Naive thymus-derived CD4-positive, alpha-beta T cell (primary cell): Measurements from ENCODE around the gene LAMP1. TPM values are rescaled to one million over a fixed set of nuclear protein-coding genes. Genes with fewer than 3 reads are reported as not detected.
A peak's percentile ranks its signal among the peaks of the same experiment; 100 is the strongest.
"Not testable (repeated sequence)": the region's sequence is repeated elsewhere in the genome, so short reads cannot be mapped to it uniquely, and the experiment has no call there.

Source experiments
- ATAC-seq: fragments of 150-1000 bp; cut with Tn5 transposase; 2 replicates; pipeline ENCODE4 v1.10.0; 2021; ENCODE audit warnings: mild to moderate bottlenecking, moderate library complexity
- CTCF ChIA-PET: fragments of 350-600 bp; sonication (Branson Sonifier 250); formaldehyde crosslinking; loops from one replicate; lab custom pipeline; 2021; ENCODE audit warnings: antibody characterized with exemption; lab: Charles Lee
- POLR2A ChIA-PET: fragments of 350-600 bp; sonication (Branson Sonifier 250); formaldehyde crosslinking; loops from one replicate; lab custom pipeline; 2021; ENCODE audit warnings: antibody characterized with exemption, inconsistent platforms; lab: Charles Lee
- DNase-seq, 9 donors: peaks; one replicate each; pipeline versions ENCODE4 v3.0.0 to v3.0.0-alpha.2; 2020 to 2022; ENCODE audit warnings: mixed read lengths in 1 of 9
- H3K27ac ChIP-seq: one replicate; pipeline ENCODE4 v1.7.0; 2013; ENCODE audit warnings: mild to moderate bottlenecking, low read depth, low read length, moderate library complexity
- H3K27me3 ChIP-seq, 2 donors: one replicate each; pipeline ENCODE4 v1.7.0; 2013; ENCODE audit warnings: low read length in 2 of 2, mild to moderate bottlenecking in 2 of 2, moderate library complexity in 2 of 2; ENCODE audit not compliant: control insufficient read depth in 2 of 2, insufficient read depth in 2 of 2
- H3K36me3 ChIP-seq, 3 experiments: 1 replicate in 2 of 3; 2 replicates in 1 of 3; pipeline ENCODE4 v1.7.0; 2013; ENCODE audit warnings: low read length in 3 of 3, mild to moderate bottlenecking in 3 of 3, moderate library complexity in 1 of 3; ENCODE audit not compliant: insufficient read depth in 3 of 3, control insufficient read depth in 2 of 3
- H3K4me1 ChIP-seq, 2 donors: one replicate each; pipeline ENCODE4 v1.7.0; 2013; ENCODE audit warnings: low read length in 2 of 2, mild to moderate bottlenecking in 2 of 2, moderate library complexity in 1 of 2; ENCODE audit not compliant: control insufficient read depth in 2 of 2, insufficient read depth in 2 of 2
- H3K4me3 ChIP-seq: 2 replicates; pipeline ENCODE4 v1.7.0; 2013; ENCODE audit warnings: mild to moderate bottlenecking, low read length
- H3K9me3 ChIP-seq, 3 experiments: 1 replicate in 2 of 3; 2 replicates in 1 of 3; pipeline ENCODE4 v1.7.0; 2013; ENCODE audit warnings: low read length in 3 of 3; ENCODE audit not compliant: control insufficient read depth in 2 of 3
- H3K27ac Mint-ChIP-seq, 9 donors: one replicate each; pipeline ENCODE4 v1.8.0; 2020 to 2022; ENCODE audit warnings: mixed read lengths in 9 of 9, mild to moderate bottlenecking in 8 of 9, moderate library complexity in 5 of 9, inconsistent platforms in 2 of 9
- H3K27me3 Mint-ChIP-seq, 5 donors: one replicate each; pipeline ENCODE4 v1.8.0; 2021 to 2022; ENCODE audit warnings: mixed read lengths in 5 of 5, mild to moderate bottlenecking in 1 of 5
- H3K36me3 Mint-ChIP-seq, 5 donors: one replicate each; pipeline ENCODE4 v1.8.0; 2020 to 2022; ENCODE audit warnings: mixed read lengths in 5 of 5, mild to moderate bottlenecking in 3 of 5, inconsistent platforms in 1 of 5
- H3K4me1 Mint-ChIP-seq, 7 donors: one replicate each; pipeline ENCODE4 v1.8.0; 2020 to 2022; ENCODE audit warnings: mixed read lengths in 7 of 7, mild to moderate bottlenecking in 3 of 7, inconsistent platforms in 1 of 7
- H3K4me3 Mint-ChIP-seq, 10 donors: one replicate each; pipeline ENCODE4 v1.8.0; 2020 to 2022; ENCODE audit warnings: mild to moderate bottlenecking in 10 of 10, mixed read lengths in 10 of 10, moderate library complexity in 6 of 10, inconsistent platforms in 2 of 10
- H3K9me3 Mint-ChIP-seq, 11 donors: one replicate each; pipeline ENCODE4 v1.8.0; 2020 to 2022; ENCODE audit warnings: mixed read lengths in 11 of 11, mild to moderate bottlenecking in 4 of 11, inconsistent platforms in 1 of 11, moderate library complexity in 1 of 11
- intact Hi-C, 2 donors: fragments of 100-400 bp; cut with micrococcal nuclease; formaldehyde crosslinking; loops; one replicate each; pipeline ENCODE4 v1.15.1; 2023
- polyA plus RNA-seq, 2 donors: library from polyadenylated mRNA; unstranded; fragments of 300-500 nt; fragmentation: Illumina TruSeq; gene quantifications; one replicate each; pipeline ENCODE4 v1.2.3, GENCODE V29; 2021
- total RNA-seq, 6 experiments: library from RNA in 5 of 6; stranded (reverse) in 5 of 6; gene quantifications; 1 replicate in 5 of 6; 2 replicates in 1 of 6; pipeline ENCODE4 v1.2.3 and lab custom pipeline; 2021 to 2026

Gene LAMP1, protein sequence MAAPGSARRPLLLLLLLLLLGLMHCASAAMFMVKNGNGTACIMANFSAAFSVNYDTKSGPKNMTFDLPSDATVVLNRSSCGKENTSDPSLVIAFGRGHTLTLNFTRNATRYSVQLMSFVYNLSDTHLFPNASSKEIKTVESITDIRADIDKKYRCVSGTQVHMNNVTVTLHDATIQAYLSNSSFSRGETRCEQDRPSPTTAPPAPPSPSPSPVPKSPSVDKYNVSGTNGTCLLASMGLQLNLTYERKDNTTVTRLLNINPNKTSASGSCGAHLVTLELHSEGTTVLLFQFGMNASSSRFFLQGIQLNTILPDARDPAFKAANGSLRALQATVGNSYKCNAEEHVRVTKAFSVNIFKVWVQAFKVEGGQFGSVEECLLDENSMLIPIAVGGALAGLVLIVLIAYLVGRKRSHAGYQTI
- total RNA-seq (100 to 1,000 TPM in 2 of 5 experiments, 10 to 100 TPM in 3; 77.3 to 113 (median 98.8) TPM), polyA plus RNA-seq (10 to 100 TPM; 21.6 to 24.9 TPM), total RNA-seq (lab: John Stamatoyannopoulos, UW) (138 reads per million, percentile 89 among the genes with 10 or more reads in this experiment)

DNA sequence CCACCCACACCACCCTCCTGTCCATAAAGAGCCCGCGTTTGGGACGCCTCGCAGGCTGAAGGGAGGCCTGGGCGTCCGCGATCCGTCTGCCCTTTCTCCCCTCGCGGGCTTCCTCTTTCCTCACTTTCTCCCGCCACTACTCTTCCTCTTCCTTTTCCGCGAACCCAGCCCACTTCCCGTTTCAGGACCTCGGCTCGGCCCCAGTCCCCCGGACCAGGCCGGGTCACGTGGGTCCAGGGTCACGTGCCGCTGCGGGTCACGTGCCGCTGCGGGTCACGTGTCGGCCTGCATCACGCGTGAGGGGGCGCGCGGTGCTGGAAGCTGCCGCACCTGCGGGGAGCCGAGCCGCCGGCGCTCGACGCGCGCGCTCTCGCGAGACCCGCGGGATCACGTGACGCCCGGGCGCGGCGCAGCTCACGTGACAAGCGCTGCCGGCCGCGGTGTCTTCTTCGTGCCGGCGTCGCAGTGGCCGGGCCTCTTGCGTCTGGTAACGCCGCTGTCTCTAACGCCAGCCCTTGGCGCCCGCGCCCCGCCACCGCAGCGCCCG is at the start of gene LAMP1:
TSS of gene LAMP1 (plus strand) at position 417 of the 547 bp plus-strand sequence. CDS start 196 bp downstream, outside the sequence.
- intact Hi-C loops, result loop anchor here (1.0 to 10.0 kb wide), 9 partner anchors 22 to 602 kb away; partner anchors contain the start of genes DCUN1D2 (in 2 of the 2), ATP11A (in 1 of the 2), MCF2L (in 1 of the 2) and PCID2 (in 1 of the 2)

DNA sequence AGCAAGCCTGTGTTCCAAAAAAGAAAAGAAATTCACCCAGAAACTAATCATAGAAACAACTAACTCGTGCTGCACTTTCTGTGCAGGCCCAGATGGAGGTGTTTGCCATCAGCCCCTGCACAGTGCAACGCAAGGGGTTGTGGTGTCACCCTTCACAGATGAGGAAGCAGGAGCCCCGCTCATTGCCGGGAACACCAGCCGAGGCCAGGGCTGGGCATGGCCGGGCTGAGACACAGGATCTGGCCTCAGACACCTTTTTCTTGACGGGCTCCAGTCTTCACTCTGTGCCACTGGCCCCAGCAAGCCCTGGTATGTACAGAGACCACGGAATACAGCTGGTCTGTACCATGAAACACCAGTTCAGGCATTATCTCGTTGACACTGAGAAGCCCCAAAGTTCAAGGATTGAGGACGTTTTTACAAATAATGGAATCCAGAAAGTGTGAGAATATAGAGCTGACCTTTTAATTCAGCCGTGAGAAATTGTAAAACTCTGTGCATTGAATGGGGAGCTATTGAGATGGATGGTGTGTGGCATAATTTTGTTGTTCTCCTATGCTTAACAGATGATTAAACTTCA is 44.4 kb upstream of the LAMP1 start:
- H3K4me1 Mint-ChIP-seq, result peaks cover 0 to 2% (median 0%) of the 10 kb centered on the region in 7 donors
- Histone ChIP-seq H3K4me3 (no peak overlapping the region), H3K4me1 (no peaks in the 10 kb centered on the region), H3K9me3 (no peaks in the 10 kb centered on the region), H3K27ac (no peak overlapping the region), H3K27me3 (no peaks in the 10 kb centered on the region), H3K36me3 (peaks cover 8 to 87% (median 14%) of the 10 kb centered on the region in 3 experiments)
- H3K9me3 Mint-ChIP-seq, result no peaks in the 10 kb centered on the region
- ATAC-seq (no peak), DNase-seq (no peak)
- intact Hi-C loops, result no loop called here
- no peaks in the 10 kb centered on the region for H3K27me3 Mint-ChIP-seq
- ChIA-PET CTCF (interaction anchor here (0.5 kb wide), 1 partner anchor 224 kb away, joined by 4 read pairs; no protein-coding TSS in a partner anchor), POLR2A (interaction anchor here (0.7 kb wide), 1 partner anchor 64 kb away, joined by 3 read pairs; no protein-coding TSS in a partner anchor)
- no peak overlapping the region for H3K4me3 Mint-ChIP-seq
- peak overlapping the region in 1 of 9 donors; percentile 64 for H3K27ac Mint-ChIP-seq
- peaks cover 21 to 70% (median 41%) of the 10 kb centered on the region in 5 donors for H3K36me3 Mint-ChIP-seq

More for the DNA sequence above, at the start of gene LAMP1:
- Mint-ChIP-seq H3K36me3 (peaks cover 0 to 5% (median 4%) of the 10 kb centered on the region in 5 donors), H3K4me3 (peak within 1 kb of the TSS; percentile 88 to 99 (median 98)), H3K27me3 (peaks cover 8 to 38% (median 13%) of the 10 kb centered on the region in 5 donors), H3K9me3 (peaks cover 0 to 19% (median 3%) of the 10 kb centered on the region in 11 donors), H3K27ac (peak within 1 kb of the TSS; percentile 98 to 100 (median 100)), H3K4me1 (peaks cover 28 to 45% (median 39%) of the 10 kb centered on the region in 7 donors)
- Histone ChIP-seq H3K27me3 (no peaks in the 10 kb centered on the region), H3K4me1 (peaks cover 14 to 19% of the 10 kb centered on the region in 2 donors), H3K27ac (peak within 1 kb of the TSS; percentile 90), H3K4me3 (peak within 1 kb of the TSS; percentile 96), H3K36me3 (no peaks in the 10 kb centered on the region), H3K9me3 (no peaks in the 10 kb centered on the region)
- ChIA-PET CTCF (interaction anchor here (0.6 kb wide), 1 partner anchor 88 kb away, joined by 3 read pairs; no protein-coding TSS in a partner anchor), POLR2A (interaction anchor here (1.0 to 2.9 kb wide), 5 partner anchors 16 to 98 kb away, joined by 3 to 16 read pairs (median 4); partner anchors contain the start of genes CUL4A and PCID2)
- DNase-seq (peak; percentile 97 to 100 (median 99)), ATAC-seq (peak; percentile 92)

DNA sequence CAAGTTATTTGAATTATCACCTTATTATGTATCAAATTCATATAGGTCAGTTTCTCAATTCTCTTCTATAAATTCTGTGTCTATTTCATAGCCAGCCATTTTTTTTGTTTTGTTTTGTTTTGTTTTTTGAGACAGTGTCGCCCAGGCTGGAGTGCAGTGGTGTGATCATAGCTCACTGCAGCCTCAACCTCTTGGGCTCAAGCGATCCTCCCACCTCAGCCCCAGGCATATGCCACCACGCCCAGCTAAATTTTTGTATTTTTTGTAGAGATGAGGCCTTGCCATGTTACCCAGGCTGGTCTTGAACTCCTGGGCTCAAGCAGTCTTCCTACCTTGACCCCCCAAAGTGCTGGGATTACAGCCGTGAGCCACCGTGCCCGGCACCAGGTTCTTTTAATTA is 39.1 kb upstream of the LAMP1 start:
- H3K27me3 ChIP-seq, POLR2A ChIA-PET, H3K9me3 ChIP-seq, H3K4me3 ChIP-seq, H3K27me3 Mint-ChIP-seq, DNase-seq, H3K27ac Mint-ChIP-seq, H3K4me1 ChIP-seq, H3K4me3 Mint-ChIP-seq, H3K27ac ChIP-seq, intact Hi-C loops, ATAC-seq, CTCF ChIA-PET, H3K9me3 Mint-ChIP-seq, H3K4me1 Mint-ChIP-seq: not testable (repeated sequence)
- peaks cover 3 to 75% (median 13%) of the 10 kb centered on the region in 3 experiments for H3K36me3 ChIP-seq
- peaks cover 5 to 55% (median 39%) of the 10 kb centered on the region in 5 donors for H3K36me3 Mint-ChIP-seq

DNA sequence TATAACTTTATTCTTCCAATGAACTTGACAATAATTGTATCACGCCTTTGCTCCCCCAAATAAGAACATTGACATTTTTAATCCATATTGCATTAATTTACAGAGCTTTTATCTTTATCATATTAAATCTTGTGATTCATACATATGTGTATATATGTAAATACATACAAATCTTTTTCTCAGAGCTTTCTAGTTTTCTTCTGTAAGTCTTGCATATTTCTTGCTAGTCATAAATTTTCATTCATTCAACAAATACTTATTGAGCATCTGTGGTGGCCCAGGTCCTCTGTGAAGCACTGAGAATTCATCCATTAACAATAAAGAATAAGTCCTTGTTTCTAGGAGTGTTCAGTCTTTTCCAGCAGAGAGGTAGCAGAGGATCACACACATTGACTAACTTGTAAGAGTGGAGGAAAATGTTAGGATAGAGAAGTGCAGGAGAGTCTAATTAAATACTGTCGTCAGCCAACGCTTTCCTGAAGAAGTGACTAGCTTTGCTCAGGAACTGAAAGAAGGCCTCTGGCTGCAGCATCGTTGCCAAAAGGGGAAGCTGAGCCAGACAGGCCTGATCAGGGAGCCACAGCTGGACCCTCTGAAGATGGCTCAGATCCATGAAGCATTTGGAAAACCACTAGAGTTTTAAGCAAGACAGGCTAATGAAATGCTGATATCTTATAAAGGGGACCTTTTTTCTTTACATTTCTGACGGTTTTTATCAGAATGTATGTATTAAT is 38.6 kb upstream of the LAMP1 start:
- H3K9me3 ChIP-seq, result no peaks in the 10 kb centered on the region
- DNase-seq (no peak), ATAC-seq (no peak)
- ChIA-PET POLR2A (interaction anchor here (0.6 kb wide), 1 partner anchor 33 kb away, joined by 3 read pairs; no protein-coding TSS in a partner anchor), CTCF (no interaction called here)
- Mint-ChIP-seq H3K27me3 (no peaks in the 10 kb centered on the region), H3K4me1 (no peaks in the 10 kb centered on the region), H3K9me3 (no peaks in the 10 kb centered on the region), H3K27ac (no peak overlapping the region), H3K4me3 (no peak overlapping the region), H3K36me3 (peaks cover 7 to 57% (median 39%) of the 10 kb centered on the region in 5 donors)
- H3K4me3 ChIP-seq, result no peak overlapping the region
- H3K27ac ChIP-seq, result no peak overlapping the region
- no peaks in the 10 kb centered on the region for H3K4me1 ChIP-seq
- peaks cover 6 to 76% (median 11%) of the 10 kb centered on the region in 3 experiments for H3K36me3 ChIP-seq
- intact Hi-C loops, result no loop called here
- H3K27me3 ChIP-seq, result no peaks in the 10 kb centered on the region

DNA sequence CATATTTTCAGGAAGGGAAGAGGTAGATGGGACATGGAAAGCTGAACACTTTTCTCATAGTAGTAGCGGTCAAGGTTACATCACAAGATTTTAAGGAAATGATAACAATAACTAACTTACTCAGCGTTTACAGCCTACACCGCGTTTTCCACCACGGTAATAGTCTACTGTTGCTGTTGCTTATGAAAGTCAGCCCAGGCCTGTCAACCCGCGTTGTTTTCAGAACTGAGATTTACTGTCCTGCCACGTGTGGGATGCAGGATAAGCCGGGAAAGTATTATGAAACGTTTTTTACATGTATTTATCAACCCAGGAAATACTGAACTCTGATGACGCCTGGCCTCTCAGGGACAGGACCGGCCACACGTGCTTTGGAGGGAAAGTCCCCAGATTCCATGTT is 36.0 kb upstream of the LAMP1 start:
- Mint-ChIP-seq H3K27ac (peak overlapping the region in 1 of 9 donors; percentile 25), H3K4me3 (no peak overlapping the region), H3K27me3 (no peaks in the 10 kb centered on the region), H3K4me1 (no peaks in the 10 kb centered on the region), H3K9me3 (no peaks in the 10 kb centered on the region), H3K36me3 (peaks cover 10 to 48% (median 28%) of the 10 kb centered on the region in 5 donors)
- CTCF ChIA-PET, result no interaction called here
- no peaks in the 10 kb centered on the region for H3K4me1 ChIP-seq
- ATAC-seq (no peak), DNase-seq (no peak)
- no peak overlapping the region for H3K4me3 ChIP-seq
- no peaks in the 10 kb centered on the region for H3K9me3 ChIP-seq
- no peaks in the 10 kb centered on the region for H3K27me3 ChIP-seq
- H3K27ac ChIP-seq, result no peak overlapping the region
- intact Hi-C loops, result no loop called here
- H3K36me3 ChIP-seq, result peaks cover 4 to 62% (median 10%) of the 10 kb centered on the region in 3 experiments
- POLR2A ChIA-PET, result no interaction called here
